HL-60 (cell line): ENCODE measurements around the gene KLHL36.

ENCODE experiments used
- CTCF ChIP-seq: IDR thresholded peaks from one replicate; pipeline ENCODE4 v1.5.1; 2011; ENCODE audit warnings: low read length, control low read depth, inconsistent platforms; ENCODE audit not compliant: insufficient read depth
- POLR2AphosphoS5 ChIP-seq: IDR thresholded peaks from 2 replicates; pipeline ENCODE4 v1.6.1; 2012; ENCODE audit warnings: low read depth
- REST ChIP-seq: IDR thresholded peaks from 2 replicates; pipeline ENCODE4 v1.6.1; 2012; ENCODE audit warnings: low read depth; ENCODE audit not compliant: insufficient replicate concordance
- SPI1 ChIP-seq: IDR thresholded peaks from 2 replicates; pipeline ENCODE4 v1.6.1; 2012; ENCODE audit warnings: low read depth, mild to moderate bottlenecking, borderline replicate concordance

- TF ChIP-seq CTCF (no peak), REST (no peak), POLR2AphosphoS5 (no peak), SPI1 (no peak)
These were observed 13.2 kb downstream of the KLHL36 start for GRCh38 chr16:84661418-84662060.
